Measurements from ENCODE around the gene ELOVL7. TPM values are rescaled to one million over a fixed set of nuclear protein-coding genes. Genes with fewer than 3 reads are reported as not detected.

The ELOVL7 gene
- total RNA-seq: 41.8 TPM

DNA sequence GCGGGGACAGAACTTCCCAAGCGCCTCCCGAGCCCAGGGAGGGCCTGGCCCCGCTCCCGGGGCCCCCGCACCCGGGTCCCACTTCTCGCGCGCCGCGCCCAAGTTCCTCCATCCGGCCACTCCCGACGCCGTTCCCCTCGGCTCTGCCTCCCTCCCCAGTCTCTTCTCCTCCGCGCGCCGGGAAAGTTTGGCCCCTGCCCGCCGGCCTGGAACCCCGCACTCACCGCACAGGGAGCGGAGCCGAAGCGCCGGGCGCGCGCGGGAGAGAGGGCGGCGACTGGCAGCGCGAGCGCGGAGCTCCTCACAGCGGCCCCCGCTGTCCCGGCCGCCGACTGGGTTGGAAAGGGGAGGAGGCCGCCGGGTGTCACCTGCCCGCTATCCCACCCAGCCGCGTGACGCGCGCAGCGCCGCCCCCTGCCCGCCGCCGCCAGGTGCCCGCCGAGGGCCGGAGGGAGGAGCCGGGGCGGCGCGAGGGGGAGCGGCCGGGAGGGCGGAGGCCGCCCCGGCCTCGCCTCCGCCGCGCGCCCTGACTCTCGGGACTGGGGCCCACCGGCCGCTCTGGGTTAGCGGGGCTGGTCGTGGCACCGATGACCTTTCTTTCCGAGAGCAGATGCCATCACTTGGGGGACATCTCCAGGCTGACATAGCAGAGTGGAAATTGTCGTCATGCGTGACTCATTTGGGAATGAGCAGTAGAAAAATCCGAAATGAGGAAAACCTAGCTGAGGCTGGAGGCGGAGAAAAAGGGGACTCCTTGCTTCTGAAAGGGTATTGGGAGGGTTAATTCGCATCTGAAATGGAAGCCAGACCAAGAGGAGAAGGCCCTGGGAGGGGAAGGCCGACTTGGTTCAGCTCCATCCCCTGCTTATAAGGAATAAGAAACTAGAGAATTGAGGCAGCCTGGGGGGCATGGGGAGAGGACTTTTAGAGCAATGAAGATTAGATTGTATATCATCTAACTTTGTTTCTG, at the start of gene ELOVL7:
TSS of gene ELOVL7 (minus strand) at position 334 of the 970 bp plus-strand sequence. CDS start 56,872 bp downstream, outside the sequence.
- DNase-seq (ENCODE audit: low spot score in 2 of 2): no peak
- peak within 1 kb of the TSS; percentile 61 to 77 for H3K4me3 ChIP-seq
- TF ChIP-seq, protein P1, sequence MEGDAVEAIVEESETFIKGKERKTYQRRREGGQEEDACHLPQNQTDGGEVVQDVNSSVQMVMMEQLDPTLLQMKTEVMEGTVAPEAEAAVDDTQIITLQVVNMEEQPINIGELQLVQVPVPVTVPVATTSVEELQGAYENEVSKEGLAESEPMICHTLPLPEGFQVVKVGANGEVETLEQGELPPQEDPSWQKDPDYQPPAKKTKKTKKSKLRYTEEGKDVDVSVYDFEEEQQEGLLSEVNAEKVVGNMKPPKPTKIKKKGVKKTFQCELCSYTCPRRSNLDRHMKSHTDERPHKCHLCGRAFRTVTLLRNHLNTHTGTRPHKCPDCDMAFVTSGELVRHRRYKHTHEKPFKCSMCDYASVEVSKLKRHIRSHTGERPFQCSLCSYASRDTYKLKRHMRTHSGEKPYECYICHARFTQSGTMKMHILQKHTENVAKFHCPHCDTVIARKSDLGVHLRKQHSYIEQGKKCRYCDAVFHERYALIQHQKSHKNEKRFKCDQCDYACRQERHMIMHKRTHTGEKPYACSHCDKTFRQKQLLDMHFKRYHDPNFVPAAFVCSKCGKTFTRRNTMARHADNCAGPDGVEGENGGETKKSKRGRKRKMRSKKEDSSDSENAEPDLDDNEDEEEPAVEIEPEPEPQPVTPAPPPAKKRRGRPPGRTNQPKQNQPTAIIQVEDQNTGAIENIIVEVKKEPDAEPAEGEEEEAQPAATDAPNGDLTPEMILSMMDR (IDR thresholded peaks at IDR 0.05): peak in 1 of 3 experiments; percentile 29
- no peak within 1 kb of the TSS for H3K27ac ChIP-seq
- H3K4me1 ChIP-seq: peaks cover 2 to 12% of the 10 kb centered on the region in 2 donors
- no peaks in the 10 kb centered on the region for H3K9me3 ChIP-seq
- no peaks in the 10 kb centered on the region for H3K36me3 ChIP-seq
- intact Hi-C loops (cut with DNase I): no loop called here
- peaks cover 6% of the 10 kb centered on the region for H3K27me3 ChIP-seq

DNA sequence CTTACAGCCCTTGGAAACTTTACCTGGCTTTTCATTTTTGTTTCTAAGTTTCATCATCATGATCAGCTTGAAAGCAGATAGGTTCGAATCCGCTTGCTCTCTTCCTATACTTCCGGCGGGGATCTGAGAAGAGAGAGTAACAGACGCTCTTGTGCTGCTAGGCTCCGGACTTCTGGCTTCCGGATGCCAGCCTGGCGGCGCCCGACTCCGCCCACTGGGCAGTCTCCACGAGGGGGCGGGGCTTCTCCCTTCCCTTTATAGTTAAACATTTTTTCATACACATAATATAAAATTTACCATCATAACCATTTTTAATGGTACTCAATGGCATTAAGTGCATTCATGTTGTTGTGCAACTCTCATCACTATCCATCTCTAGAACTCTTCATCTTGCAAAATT, 49.5 kb upstream of the ELOVL7 start:
- Histone ChIP-seq H3K4me3 (no peak overlapping the region), H3K4me1 (no peaks in the 10 kb centered on the region), H3K27ac (no peak overlapping the region), H3K9me3 (no peaks in the 10 kb centered on the region), H3K36me3 (peaks cover 8 to 9% of the 10 kb centered on the region in 2 donors), H3K27me3 (no peaks in the 10 kb centered on the region)
- TF ChIP-seq, protein P1 (IDR thresholded peaks at IDR 0.05): no peak
- intact Hi-C loops (cut with DNase I): no loop called here
- DNase-seq (ENCODE audit: low spot score in 2 of 2): no peak

DNA sequence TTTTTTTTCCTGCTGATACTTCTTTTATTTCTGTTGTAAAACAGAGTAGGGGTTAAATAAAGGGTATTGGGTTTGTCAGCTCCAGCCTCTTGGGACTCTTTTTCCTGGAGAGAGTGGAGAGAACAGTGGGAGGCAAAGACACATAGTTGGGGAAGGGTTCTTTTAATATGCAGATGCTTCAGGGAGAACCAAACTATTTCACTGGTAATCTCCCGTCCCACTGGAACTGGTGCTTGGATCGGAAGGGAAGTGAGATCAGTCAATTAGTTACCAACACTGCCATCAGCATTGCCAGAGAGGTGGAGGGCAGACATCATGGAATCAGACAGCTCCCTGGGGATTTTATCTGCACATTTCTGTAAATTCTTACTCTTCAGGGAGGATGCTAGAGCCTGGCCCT, 47.6 kb upstream of the ELOVL7 start:
- DNase-seq (ENCODE audit: low spot score in 2 of 2): no peak
- peaks cover 4 to 9% of the 10 kb centered on the region in 2 donors for H3K36me3 ChIP-seq
- TF ChIP-seq, protein P1 (IDR thresholded peaks at IDR 0.05): no peak
- no peaks in the 10 kb centered on the region for H3K4me1 ChIP-seq
- intact Hi-C loops (cut with DNase I): no loop called here
- H3K4me3 ChIP-seq: no peak overlapping the region
- H3K9me3 ChIP-seq: no peaks in the 10 kb centered on the region
- H3K27ac ChIP-seq: no peak overlapping the region
- no peaks in the 10 kb centered on the region for H3K27me3 ChIP-seq

DNA sequence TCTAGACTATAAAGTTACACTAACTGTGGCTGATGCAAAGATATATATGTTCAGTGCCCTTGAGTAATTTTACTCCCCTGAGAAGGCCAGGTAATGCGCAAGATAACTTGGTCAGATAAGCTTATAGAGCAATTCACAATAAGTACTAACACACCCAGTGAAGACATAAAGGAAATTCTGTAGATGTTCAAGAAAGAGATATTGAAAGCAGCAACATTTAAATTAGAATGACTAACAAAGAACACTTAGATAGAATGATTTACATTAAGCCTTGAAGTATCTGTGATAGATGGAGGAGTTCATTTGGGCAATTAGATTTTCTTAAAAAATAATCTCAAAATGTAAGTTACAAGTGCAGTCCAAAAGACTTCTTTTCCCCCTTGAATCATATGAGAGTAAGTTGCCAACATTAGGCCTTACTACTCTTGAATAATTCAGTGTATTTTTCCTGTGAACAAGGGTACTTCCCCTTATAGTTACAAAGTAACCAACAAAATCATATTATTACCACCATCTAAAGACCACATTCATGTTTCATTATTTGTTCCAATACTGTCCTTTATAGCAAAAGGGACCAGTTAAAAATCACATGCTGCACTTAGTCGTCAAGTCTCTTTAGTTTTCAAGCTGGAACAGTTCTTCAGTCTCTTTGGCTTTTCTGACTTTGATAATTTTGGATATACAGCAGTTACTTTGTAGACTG, 44.4 kb upstream of the ELOVL7 start:
- DNase-seq (ENCODE audit: low spot score in 2 of 2): no peak
- H3K27me3 ChIP-seq: no peaks in the 10 kb centered on the region
- TF ChIP-seq, protein P1 (IDR thresholded peaks at IDR 0.05): no peak
- H3K36me3 ChIP-seq: peaks cover 6 to 13% of the 10 kb centered on the region in 2 donors
- H3K4me3 ChIP-seq: no peak overlapping the region
- no peaks in the 10 kb centered on the region for H3K4me1 ChIP-seq
- H3K9me3 ChIP-seq: no peaks in the 10 kb centered on the region
- H3K27ac ChIP-seq: no peak overlapping the region
- intact Hi-C loops (cut with DNase I): no loop called here

DNA sequence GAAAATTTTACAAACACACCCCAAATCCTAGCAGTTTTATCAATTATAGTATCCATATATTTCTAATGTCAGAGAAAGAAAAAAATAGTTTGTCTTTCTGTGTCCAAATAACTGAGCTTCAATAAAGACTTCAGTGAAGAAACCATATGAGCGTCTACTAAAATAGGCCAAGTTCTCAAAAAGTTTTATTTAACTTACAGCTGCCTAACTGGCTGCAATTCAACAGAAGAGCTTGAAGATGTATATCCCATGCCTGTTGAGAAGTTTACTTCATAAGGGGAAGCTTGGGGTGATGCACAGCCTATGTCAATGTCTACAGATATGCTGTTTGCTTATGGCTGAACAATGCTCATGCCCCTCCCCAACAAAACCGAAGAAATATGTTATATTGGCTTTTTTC, 43.7 kb upstream of the ELOVL7 start:
- no peaks in the 10 kb centered on the region for H3K9me3 ChIP-seq
- DNase-seq (ENCODE audit: low spot score in 2 of 2): no peak
- no peaks in the 10 kb centered on the region for H3K4me1 ChIP-seq
- H3K27me3 ChIP-seq: no peaks in the 10 kb centered on the region
- intact Hi-C loops (cut with DNase I): no loop called here
- H3K4me3 ChIP-seq: no peak overlapping the region
- TF ChIP-seq, protein P1 (IDR thresholded peaks at IDR 0.05): no peak
- peaks cover 0 to 10% of the 10 kb centered on the region in 2 donors for H3K36me3 ChIP-seq
- no peak overlapping the region for H3K27ac ChIP-seq

All from ascending aorta (tissue), 2 donors.